Measurements from ENCODE around the gene SLC1A2. TPM values are rescaled to one million over a fixed set of nuclear protein-coding genes. Genes with fewer than 3 reads are reported as not detected.

SLC1A2 gene
- total RNA-seq, 2 experiments from 2014 or later = not detected

DNA sequence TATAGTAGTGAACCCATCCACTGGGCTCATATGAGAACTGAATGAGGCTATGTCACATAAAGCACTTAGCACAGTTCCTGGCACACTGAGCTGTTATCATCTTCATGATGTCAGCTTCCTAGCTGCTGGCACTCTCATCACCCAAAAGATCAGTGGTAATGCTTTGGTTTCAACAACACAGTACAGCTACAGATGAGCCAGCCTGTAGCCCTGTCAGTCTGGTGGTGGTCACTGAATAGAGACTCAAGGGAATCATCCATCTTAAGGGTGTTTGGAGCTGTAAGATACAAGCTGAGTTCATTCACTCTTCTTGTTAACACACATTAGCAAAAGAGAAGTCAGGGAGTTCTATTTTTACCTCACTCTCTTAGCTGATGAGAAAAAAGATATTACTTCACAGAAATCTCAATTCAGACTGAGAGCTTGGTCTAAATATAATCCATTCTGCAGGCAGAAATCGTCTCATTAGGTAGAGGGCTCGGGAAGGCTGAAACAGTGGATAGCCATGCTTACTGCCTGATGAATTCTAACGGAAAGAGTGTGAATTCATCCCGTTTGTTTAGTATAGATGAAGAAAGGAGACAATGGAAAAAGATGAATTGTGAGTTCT lies 6.3 kb upstream of the SLC1A2 start:
- ChIA-PET POLR2A (no interaction called here), CTCF (interaction anchor here (1.3 kb wide), 1 partner anchor 13 kb away, joined by 4 read pairs; no protein-coding TSS in a partner anchor)
- no peaks in the 10 kb centered on the region for H3K36me3 Mint-ChIP-seq (ENCODE audit: low read depth)
- DNase-seq = no peak
- no peak overlapping the region for H3K27ac Mint-ChIP-seq
- no peak overlapping the region for H3K4me3 Mint-ChIP-seq
- peaks cover 72% of the 10 kb centered on the region for H3K27me3 Mint-ChIP-seq
- H3K9me3 Mint-ChIP-seq = no peaks in the 10 kb centered on the region
- H3K4me1 Mint-ChIP-seq = no peaks in the 10 kb centered on the region

- CTCF ChIA-PET = no interaction called here
- POLR2A ChIA-PET = no interaction called here
- Mint-ChIP-seq H3K36me3 (ENCODE audit: low read depth) (no peaks in the 10 kb centered on the region), H3K4me1 (peaks cover 8% of the 10 kb centered on the region), H3K9me3 (no peaks in the 10 kb centered on the region), H3K4me3 (no peak overlapping the region), H3K27me3 (peaks cover 80% of the 10 kb centered on the region), H3K27ac (no peak overlapping the region)
- no peak for DNase-seq
Observed at GRCh38 chr11:35424157-35424940, 5.0 kb upstream of the SLC1A2 start.

DNA sequence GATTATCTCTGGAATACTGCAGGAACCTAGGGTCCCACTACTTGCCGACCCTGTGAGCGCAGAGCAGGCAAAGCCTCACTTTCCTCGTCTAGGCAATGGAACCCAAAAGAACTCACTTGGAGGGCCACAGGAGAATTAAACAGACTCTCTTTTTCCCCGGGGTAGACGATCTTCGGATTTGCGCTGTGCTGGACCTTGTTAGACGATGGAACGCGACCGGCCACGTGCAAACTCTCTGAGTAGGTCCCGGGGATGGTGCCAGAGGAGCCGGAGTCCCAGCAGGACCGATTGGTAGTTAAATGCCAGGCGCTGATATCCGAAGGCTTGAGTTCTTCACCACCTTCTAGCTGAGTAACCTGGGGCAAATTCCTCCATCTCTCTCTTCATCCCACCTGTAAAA lies 1.0 kb upstream of the SLC1A2 start:
- H3K36me3 Mint-ChIP-seq (ENCODE audit: low read depth) = no peaks in the 10 kb centered on the region
- peaks cover 85% of the 10 kb centered on the region for H3K27me3 Mint-ChIP-seq
- peaks cover 12% of the 10 kb centered on the region for H3K4me1 Mint-ChIP-seq
- H3K4me3 Mint-ChIP-seq = no peak overlapping the region
- CTCF ChIA-PET = no interaction called here
- DNase-seq = no peak
- H3K9me3 Mint-ChIP-seq = no peaks in the 10 kb centered on the region
- POLR2A ChIA-PET = no interaction called here
- no peak overlapping the region for H3K27ac Mint-ChIP-seq

- CTCF ChIA-PET = no interaction called here
- peaks cover 12% of the 10 kb centered on the region for H3K4me1 Mint-ChIP-seq
- H3K4me3 Mint-ChIP-seq = no peak overlapping the region
Observed at GRCh38 chr11:35419830-35420333, 524 bp upstream of the SLC1A2 start.

DNA sequence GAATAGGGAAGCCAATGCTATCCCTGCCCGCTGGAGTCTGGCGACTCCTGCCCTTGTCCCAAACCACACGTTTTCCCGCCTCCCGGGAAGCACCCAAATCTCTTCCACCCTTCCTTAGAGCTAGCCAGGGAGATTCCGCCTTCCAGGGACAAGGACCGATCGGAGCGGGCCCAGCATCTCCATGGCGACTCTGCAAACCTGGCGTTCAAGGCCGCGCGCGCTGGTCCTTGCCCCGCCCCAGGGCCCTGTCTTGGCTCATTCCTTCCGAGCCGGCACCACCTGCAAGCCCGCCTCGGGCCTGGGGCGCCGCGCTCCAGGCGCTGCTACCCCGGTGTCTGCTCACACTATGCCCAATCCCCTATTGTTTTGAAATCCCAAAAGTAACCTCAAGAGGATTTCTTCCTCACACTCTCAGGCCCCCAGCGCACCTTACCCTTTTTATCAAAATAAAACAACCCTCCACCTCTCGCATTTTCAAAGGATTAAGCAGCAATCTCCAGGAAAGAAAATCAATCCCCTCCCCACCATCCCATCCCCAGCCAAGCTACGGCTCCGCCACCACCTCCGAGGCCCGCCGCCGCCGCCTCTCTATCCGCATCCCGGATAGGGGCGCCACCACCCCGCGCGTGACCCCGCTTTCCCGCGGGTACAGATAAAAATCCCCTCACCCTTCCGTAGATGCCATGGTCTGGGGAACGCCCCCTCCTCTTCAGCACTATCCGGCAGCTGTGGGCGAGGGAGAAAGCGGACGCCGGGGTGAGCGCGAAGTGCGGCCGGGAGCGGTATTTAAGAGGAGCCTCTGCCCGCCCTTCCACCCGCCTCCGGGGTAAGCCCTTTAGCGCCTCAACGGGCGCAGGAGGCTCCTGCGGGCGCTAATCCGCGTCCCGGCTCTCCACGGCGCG lies 825 bp downstream of the SLC1A2 start:
- H3K36me3 Mint-ChIP-seq (ENCODE audit: low read depth) = no peaks in the 10 kb centered on the region
- peak overlapping the region; percentile 43 for H3K27ac Mint-ChIP-seq
- peak overlapping the region; percentile 46 for H3K4me3 Mint-ChIP-seq
- ChIA-PET CTCF (no interaction called here), POLR2A (no interaction called here)
- H3K27me3 Mint-ChIP-seq = peaks cover 88% of the 10 kb centered on the region
- H3K9me3 Mint-ChIP-seq = no peaks in the 10 kb centered on the region
- DNase-seq = peak; percentile 12
- H3K4me1 Mint-ChIP-seq = peaks cover 12% of the 10 kb centered on the region

More at GRCh38 chr11:35419830-35420333, 524 bp upstream of the SLC1A2 start:
- DNase-seq = no peak
- H3K36me3 Mint-ChIP-seq (ENCODE audit: low read depth) = no peaks in the 10 kb centered on the region
- no peaks in the 10 kb centered on the region for H3K9me3 Mint-ChIP-seq
- POLR2A ChIA-PET = no interaction called here
- peaks cover 87% of the 10 kb centered on the region for H3K27me3 Mint-ChIP-seq
- H3K27ac Mint-ChIP-seq = no peak overlapping the region

- POLR2A ChIA-PET = no interaction called here
- peaks cover 74% of the 10 kb centered on the region for H3K27me3 Mint-ChIP-seq
- no peak overlapping the region for H3K4me3 Mint-ChIP-seq
- DNase-seq = no peak
- no peak overlapping the region for H3K27ac Mint-ChIP-seq
- peaks cover 11% of the 10 kb centered on the region for H3K4me1 Mint-ChIP-seq
- no peaks in the 10 kb centered on the region for H3K36me3 Mint-ChIP-seq (ENCODE audit: low read depth)
- no peaks in the 10 kb centered on the region for H3K9me3 Mint-ChIP-seq
- CTCF ChIA-PET = no interaction called here
Observed at GRCh38 chr11:35415487-35415886, 3.9 kb downstream of the SLC1A2 start.

- POLR2A ChIA-PET = no interaction called here
Observed at GRCh38 chr11:35414776-35415175, 4.6 kb downstream of the SLC1A2 start.

GRCh38 chr11:35414311-35414710 lies 5.0 kb downstream of the SLC1A2 start:
- Mint-ChIP-seq H3K9me3 (no peaks in the 10 kb centered on the region), H3K27ac (no peak overlapping the region), H3K4me1 (peaks cover 4% of the 10 kb centered on the region), H3K27me3 (peaks cover 70% of the 10 kb centered on the region), H3K36me3 (ENCODE audit: low read depth) (no peaks in the 10 kb centered on the region), H3K4me3 (no peak overlapping the region)
- POLR2A ChIA-PET = no interaction called here
- CTCF ChIA-PET = no interaction called here
- no peak for DNase-seq

More at GRCh38 chr11:35414776-35415175, 4.6 kb downstream of the SLC1A2 start:
- Mint-ChIP-seq H3K27ac (no peak overlapping the region), H3K9me3 (no peaks in the 10 kb centered on the region), H3K36me3 (ENCODE audit: low read depth) (no peaks in the 10 kb centered on the region), H3K4me1 (peaks cover 6% of the 10 kb centered on the region), H3K27me3 (peaks cover 71% of the 10 kb centered on the region), H3K4me3 (no peak overlapping the region)
- no peak for DNase-seq
- CTCF ChIA-PET = no interaction called here

GRCh38 chr11:35413598-35413997 lies 5.8 kb downstream of the SLC1A2 start:
- no peak overlapping the region for H3K27ac Mint-ChIP-seq
- ChIA-PET CTCF (no interaction called here), POLR2A (no interaction called here)
- peaks cover 4% of the 10 kb centered on the region for H3K4me1 Mint-ChIP-seq
- no peaks in the 10 kb centered on the region for H3K9me3 Mint-ChIP-seq
- H3K27me3 Mint-ChIP-seq = peaks cover 67% of the 10 kb centered on the region
- DNase-seq = no peak
- H3K36me3 Mint-ChIP-seq (ENCODE audit: low read depth) = no peaks in the 10 kb centered on the region
- no peak overlapping the region for H3K4me3 Mint-ChIP-seq

- Mint-ChIP-seq H3K27me3 (peaks cover 54% of the 10 kb centered on the region), H3K27ac (no peak overlapping the region), H3K9me3 (no peaks in the 10 kb centered on the region), H3K4me1 (no peaks in the 10 kb centered on the region), H3K4me3 (no peak overlapping the region), H3K36me3 (ENCODE audit: low read depth) (no peaks in the 10 kb centered on the region)
- POLR2A ChIA-PET = no interaction called here
- CTCF ChIA-PET = interaction anchor here (1.0 kb wide), 1 partner anchor 869 kb away, joined by 3 read pairs; no protein-coding TSS in a partner anchor
- DNase-seq = no peak
Observed at GRCh38 chr11:35412285-35412684, 7.1 kb downstream of the SLC1A2 start.

DNA sequence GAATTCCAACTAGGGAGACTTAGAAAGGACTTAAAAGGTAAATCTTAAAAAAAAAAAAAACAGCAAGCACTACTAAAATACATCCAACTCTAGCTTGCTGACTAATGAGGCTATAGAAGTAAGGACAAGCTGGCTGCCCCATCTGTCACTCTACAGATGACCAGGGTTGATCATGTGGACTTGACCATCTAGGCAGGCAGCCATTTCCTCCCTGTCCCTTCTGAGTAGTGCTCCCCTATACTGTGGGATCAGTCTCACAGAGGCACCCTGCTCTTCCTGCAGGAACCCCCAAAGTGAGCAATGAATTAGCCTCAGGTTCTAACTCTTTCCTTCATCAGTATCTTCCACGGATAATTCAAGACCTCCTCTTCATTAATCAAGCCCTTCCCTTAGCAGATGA lies 12.3 kb downstream of the SLC1A2 start:
- no peaks in the 10 kb centered on the region for H3K9me3 Mint-ChIP-seq
- POLR2A ChIA-PET = no interaction called here
- peaks cover 1% of the 10 kb centered on the region for H3K4me1 Mint-ChIP-seq
- no peaks in the 10 kb centered on the region for H3K36me3 Mint-ChIP-seq (ENCODE audit: low read depth)
- H3K4me3 Mint-ChIP-seq = no peak overlapping the region
- no peak overlapping the region for H3K27ac Mint-ChIP-seq
- CTCF ChIA-PET = interaction anchor here (0.6 kb wide), 2 partner anchors 28 to 234 kb away, joined by 3 read pairs; no protein-coding TSS in a partner anchor
- DNase-seq = no peak
- peaks cover 26% of the 10 kb centered on the region for H3K27me3 Mint-ChIP-seq

DNA sequence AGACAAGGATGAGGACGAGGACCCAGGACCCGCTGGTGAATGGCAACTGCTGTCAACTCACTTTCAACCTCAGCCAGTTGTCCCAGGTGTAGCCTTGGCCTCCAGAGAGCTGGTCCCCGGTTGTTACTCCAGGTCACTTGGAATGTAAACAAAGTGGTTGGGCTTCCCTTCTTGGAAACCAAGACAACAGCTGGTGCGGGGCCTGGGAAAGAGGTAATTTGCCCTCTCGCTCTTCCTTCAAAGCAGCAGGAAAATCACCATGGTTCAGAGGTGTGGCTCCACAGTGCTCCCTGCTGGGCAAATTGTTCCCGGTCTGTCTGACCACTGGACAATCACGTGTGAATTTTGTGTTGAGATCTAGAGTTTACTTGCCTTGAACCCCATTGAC lies 15.0 kb downstream of the SLC1A2 start:
- Mint-ChIP-seq H3K27ac (no peak overlapping the region), H3K9me3 (no peaks in the 10 kb centered on the region), H3K4me3 (no peak overlapping the region), H3K4me1 (peaks cover 1% of the 10 kb centered on the region), H3K27me3 (peaks cover 14% of the 10 kb centered on the region), H3K36me3 (ENCODE audit: low read depth) (no peaks in the 10 kb centered on the region)
- ChIA-PET CTCF (interaction anchor here (1.0 to 1.6 kb wide), 2 partner anchors 10 to 27 kb away, joined by 5 read pairs; no protein-coding TSS in a partner anchor), POLR2A (no interaction called here)
- no peak for DNase-seq
